HepG2 (cell line): ENCODE results near the gene FAM171A2. TPM values are rescaled to one million over a fixed set of nuclear protein-coding genes. Genes with fewer than 3 reads are reported as not detected.

Experiments
- CBX1 ChIP-seq: IDR thresholded peaks from one replicate; pipeline ENCODE4 v1.6.1; 2016; ENCODE audit warnings: antibody characterized with exemption, low read depth
- CREB1 ChIP-seq, 2 experiments: fragments of 450-650 bp in 1 of 2; IDR thresholded peaks; 2 replicates each; pipeline ENCODE4 v1.6.1; 2016 to 2017; ENCODE audit warnings: control low read depth in 1 of 2, mild to moderate bottlenecking in 1 of 2, missing compliant biosample characterization in 1 of 2, missing genetic modification characterization in 1 of 2
- MXI1 ChIP-seq: IDR thresholded peaks from 3 replicates; pipeline ENCODE4 v1.6.1; 2012; ENCODE audit warnings: low read depth, low read length, inconsistent platforms, borderline replicate concordance
- SNAI1 ChIP-seq: sonication (generic); formaldehyde crosslinking; IDR thresholded peaks from 2 replicates; pipeline ENCODE4 v1.5.0; 2020; ENCODE audit warnings: mild to moderate bottlenecking, missing genetic modification reagents, borderline replicate concordance
- SRY ChIP-seq: sonication (generic); formaldehyde crosslinking; IDR thresholded peaks from 2 replicates; pipeline ENCODE4 v1.8.0; 2022; ENCODE audit warnings: mild to moderate bottlenecking, missing genetic modification reagents
- TBP ChIP-seq: sonication (generic); formaldehyde crosslinking; IDR thresholded peaks from 2 replicates; pipeline ENCODE4 v1.5.0; 2020; ENCODE audit warnings: missing genetic modification reagents
- TCF7 ChIP-seq: sonication (generic); IDR thresholded peaks from 2 replicates; pipeline ENCODE4 v1.6.1; 2016; ENCODE audit warnings: antibody characterized with exemption, low read depth
- ZBTB42 ChIP-seq: sonication (generic); formaldehyde crosslinking; IDR thresholded peaks from 2 replicates; pipeline ENCODE4 v1.5.0; 2020; ENCODE audit warnings: mild to moderate bottlenecking, missing genetic modification reagents
- ZNF264 ChIP-seq: sonication (generic); formaldehyde crosslinking; IDR thresholded peaks from 2 replicates; pipeline ENCODE4 v1.4.0; 2020; ENCODE audit warnings: missing genetic modification reagents
- ZNF619 ChIP-seq: sonication (generic); formaldehyde crosslinking; IDR thresholded peaks from 2 replicates; pipeline ENCODE4 v1.4.0; 2020; ENCODE audit warnings: mild to moderate bottlenecking, missing genetic modification reagents
- ZNF773 ChIP-seq: sonication (generic); formaldehyde crosslinking; IDR thresholded peaks from 2 replicates; pipeline ENCODE4 v1.4.0; 2020; ENCODE audit warnings: missing genetic modification reagents, borderline replicate concordance
- ZSCAN20 ChIP-seq: sonication (generic); formaldehyde crosslinking; IDR thresholded peaks from 2 replicates; pipeline ENCODE4 v1.4.0; 2020; ENCODE audit warnings: missing genetic modification reagents, mild to moderate bottlenecking, borderline replicate concordance
- polyA plus RNA-seq, 8 experiments: library from polyadenylated mRNA; depleted of rRNA in 3 of 8; stranded (reverse) in 7 of 8; unstranded in 1 of 8; fragments of >200 nt; fragmentation: Illumina TruSeq in 4 of 8; extraction: Trizol in 4 of 8; gene quantifications; 2 replicates each; pipeline versions ENCODE4 v1.2.1 to v1.2.3, GENCODE V29; 2011 to 2016; ENCODE audit warnings: low read depth in 4 of 8, missing spikeins in 1 of 8, mixed read lengths in 1 of 8; ENCODE audit not compliant: insufficient read depth in 1 of 8
- total RNA-seq, 5 experiments: library from RNA; depleted of rRNA; stranded (reverse); fragments of >200 nt; fragmentation: Illumina TruSeq; extraction: Trizol; gene quantifications; 2 replicates each; pipeline ENCODE4 v1.2.3, GENCODE V29; 2016; ENCODE audit warnings: low read depth in 1 of 5
- TF ChIP-seq, protein P1 (sequence below): sonication (generic); formaldehyde crosslinking; IDR thresholded peaks from 2 replicates; pipeline ENCODE4 v1.8.1; 2023; ENCODE audit warnings: missing genetic modification reagents, inconsistent platforms, borderline replicate concordance
- TF ChIP-seq, protein P2 (sequence below): sonication (generic); formaldehyde crosslinking; IDR thresholded peaks from 2 replicates; pipeline ENCODE4 v1.5.0; 2020; ENCODE audit warnings: missing genetic modification reagents
- TF ChIP-seq, protein P3 (sequence below): sonication (generic); formaldehyde crosslinking; IDR thresholded peaks from 2 replicates; pipeline ENCODE4 v1.4.0; 2020; ENCODE audit warnings: mild to moderate bottlenecking, low read depth, missing genetic modification reagents
- TF ChIP-seq, protein P4 (sequence below): IDR thresholded peaks from 2 replicates; pipeline ENCODE4 v1.6.1; 2016; ENCODE audit warnings: missing biosample characterization, missing genetic modification reagents, low read depth
- TF ChIP-seq, protein P5 (sequence below): sonication (generic); formaldehyde crosslinking; IDR thresholded peaks from 2 replicates; pipeline ENCODE4 v1.4.0; 2020; ENCODE audit warnings: mild to moderate bottlenecking, missing genetic modification reagents, borderline replicate concordance
- TF ChIP-seq, protein P6 (sequence below): sonication (generic); formaldehyde crosslinking; conservative IDR thresholded peaks from 2 replicates; pipeline ENCODE4 v1.4.0; 2020; ENCODE audit warnings: missing genetic modification reagents

The FAM171A2 gene
- total and polyA plus RNA-seq, 2 of the 13 experiments (the other 11 are each of a cell fraction or from before 2014, with no cell fraction given), result 1.8 to 3.6 TPM

DNA sequence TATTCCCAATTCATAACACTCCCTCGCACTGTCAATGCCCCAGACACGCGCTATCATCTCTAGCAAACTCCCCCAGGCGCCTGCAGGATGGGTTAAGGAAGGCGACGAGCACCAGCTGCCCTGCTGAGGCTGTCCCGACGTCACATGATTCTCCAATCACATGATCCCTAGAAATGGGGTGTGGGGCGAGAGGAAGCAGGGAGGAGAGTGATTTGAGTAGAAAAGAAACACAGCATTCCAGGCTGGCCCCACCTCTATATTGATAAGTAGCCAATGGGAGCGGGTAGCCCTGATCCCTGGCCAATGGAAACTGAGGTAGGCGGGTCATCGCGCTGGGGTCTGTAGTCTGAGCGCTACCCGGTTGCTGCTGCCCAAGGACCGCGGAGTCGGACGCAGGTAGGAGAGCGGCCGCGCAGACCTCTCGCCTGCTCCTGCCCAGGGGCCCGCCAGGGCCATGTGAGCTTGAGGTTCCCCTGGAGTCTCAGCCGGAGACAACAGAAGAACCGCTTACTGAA is 18.7 kb downstream of the FAM171A2 start, which contains the start of gene GRN (continued):
- no peak; the same call in 1 of the 2 replicates for TF ChIP-seq SRY
- peak; percentile 77 for TF ChIP-seq ZNF264 (CRISPR knock-in tag)
- TF ChIP-seq, protein P1, sequence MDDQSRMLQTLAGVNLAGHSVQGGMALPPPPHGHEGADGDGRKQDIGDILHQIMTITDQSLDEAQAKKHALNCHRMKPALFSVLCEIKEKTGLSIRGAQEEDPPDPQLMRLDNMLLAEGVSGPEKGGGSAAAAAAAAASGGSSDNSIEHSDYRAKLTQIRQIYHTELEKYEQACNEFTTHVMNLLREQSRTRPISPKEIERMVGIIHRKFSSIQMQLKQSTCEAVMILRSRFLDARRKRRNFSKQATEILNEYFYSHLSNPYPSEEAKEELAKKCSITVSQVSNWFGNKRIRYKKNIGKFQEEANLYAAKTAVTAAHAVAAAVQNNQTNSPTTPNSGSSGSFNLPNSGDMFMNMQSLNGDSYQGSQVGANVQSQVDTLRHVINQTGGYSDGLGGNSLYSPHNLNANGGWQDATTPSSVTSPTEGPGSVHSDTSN (CRISPR knock-in tag), result no peak
- no peak for TF ChIP-seq TCF7
- TF ChIP-seq CREB1 (IDR thresholded peaks at IDR 0.05), result peak; percentile 80
- TF ChIP-seq CREB1 (CRISPR knock-in tag; IDR thresholded peaks at IDR 0.05), result peak; percentile 86
- TF ChIP-seq, protein P2, sequence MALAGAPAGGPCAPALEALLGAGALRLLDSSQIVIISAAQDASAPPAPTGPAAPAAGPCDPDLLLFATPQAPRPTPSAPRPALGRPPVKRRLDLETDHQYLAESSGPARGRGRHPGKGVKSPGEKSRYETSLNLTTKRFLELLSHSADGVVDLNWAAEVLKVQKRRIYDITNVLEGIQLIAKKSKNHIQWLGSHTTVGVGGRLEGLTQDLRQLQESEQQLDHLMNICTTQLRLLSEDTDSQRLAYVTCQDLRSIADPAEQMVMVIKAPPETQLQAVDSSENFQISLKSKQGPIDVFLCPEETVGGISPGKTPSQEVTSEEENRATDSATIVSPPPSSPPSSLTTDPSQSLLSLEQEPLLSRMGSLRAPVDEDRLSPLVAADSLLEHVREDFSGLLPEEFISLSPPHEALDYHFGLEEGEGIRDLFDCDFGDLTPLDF, result 0 out of 2 replicates have a peak, but pooled peaks have one; percentile 66
- TF ChIP-seq SNAI1 (CRISPR knock-in tag), result no peak
- TF ChIP-seq MXI1, result peak; percentile 77; the same call in 2 of the 3 replicates
- no peak for TF ChIP-seq ZNF619 (CRISPR knock-in tag)
- TF ChIP-seq, protein P3, sequence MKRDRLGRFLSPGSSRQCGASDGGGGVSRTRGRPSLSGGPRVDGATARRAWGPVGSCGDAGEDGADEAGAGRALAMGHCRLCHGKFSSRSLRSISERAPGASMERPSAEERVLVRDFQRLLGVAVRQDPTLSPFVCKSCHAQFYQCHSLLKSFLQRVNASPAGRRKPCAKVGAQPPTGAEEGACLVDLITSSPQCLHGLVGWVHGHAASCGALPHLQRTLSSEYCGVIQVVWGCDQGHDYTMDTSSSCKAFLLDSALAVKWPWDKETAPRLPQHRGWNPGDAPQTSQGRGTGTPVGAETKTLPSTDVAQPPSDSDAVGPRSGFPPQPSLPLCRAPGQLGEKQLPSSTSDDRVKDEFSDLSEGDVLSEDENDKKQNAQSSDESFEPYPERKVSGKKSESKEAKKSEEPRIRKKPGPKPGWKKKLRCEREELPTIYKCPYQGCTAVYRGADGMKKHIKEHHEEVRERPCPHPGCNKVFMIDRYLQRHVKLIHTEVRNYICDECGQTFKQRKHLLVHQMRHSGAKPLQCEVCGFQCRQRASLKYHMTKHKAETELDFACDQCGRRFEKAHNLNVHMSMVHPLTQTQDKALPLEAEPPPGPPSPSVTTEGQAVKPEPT (CRISPR knock-in tag), result no peak
- 0 out of 2 replicates have a peak, but pooled peaks have one; percentile 52 for TF ChIP-seq ZBTB42 (CRISPR knock-in tag)
- TF ChIP-seq, protein P4, sequence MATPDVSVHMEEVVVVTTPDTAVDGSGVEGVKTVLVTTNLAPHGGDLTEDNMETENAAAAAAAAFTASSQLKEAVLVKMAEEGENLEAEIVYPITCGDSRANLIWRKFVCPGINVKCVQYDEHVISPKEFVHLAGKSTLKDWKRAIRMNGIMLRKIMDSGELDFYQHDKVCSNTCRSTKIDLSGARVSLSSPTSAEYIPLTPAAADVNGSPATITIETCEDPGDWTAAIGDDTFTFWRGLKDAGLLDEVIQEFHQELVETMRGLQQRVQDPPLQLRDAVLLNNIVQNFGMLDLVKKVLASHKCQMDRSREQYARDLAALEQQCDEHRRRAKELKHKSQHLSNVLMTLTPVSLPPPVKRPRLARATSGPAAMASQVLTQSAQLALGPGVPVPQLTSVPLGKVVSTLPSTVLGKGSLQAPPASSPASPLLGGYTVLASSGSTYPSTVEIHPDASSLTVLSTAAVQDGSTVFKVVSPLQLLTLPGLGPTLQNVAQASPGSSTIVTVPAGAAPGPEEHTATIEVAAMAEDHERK (CRISPR knock-in tag), result peak; percentile 20; the same call in 1 of the 2 replicates
- TF ChIP-seq TBP (CRISPR knock-in tag), result no peak
- TF ChIP-seq ZSCAN20 (CRISPR knock-in tag), result no peak
- peak; percentile 88 for TF ChIP-seq CBX1
- TF ChIP-seq, protein P5, sequence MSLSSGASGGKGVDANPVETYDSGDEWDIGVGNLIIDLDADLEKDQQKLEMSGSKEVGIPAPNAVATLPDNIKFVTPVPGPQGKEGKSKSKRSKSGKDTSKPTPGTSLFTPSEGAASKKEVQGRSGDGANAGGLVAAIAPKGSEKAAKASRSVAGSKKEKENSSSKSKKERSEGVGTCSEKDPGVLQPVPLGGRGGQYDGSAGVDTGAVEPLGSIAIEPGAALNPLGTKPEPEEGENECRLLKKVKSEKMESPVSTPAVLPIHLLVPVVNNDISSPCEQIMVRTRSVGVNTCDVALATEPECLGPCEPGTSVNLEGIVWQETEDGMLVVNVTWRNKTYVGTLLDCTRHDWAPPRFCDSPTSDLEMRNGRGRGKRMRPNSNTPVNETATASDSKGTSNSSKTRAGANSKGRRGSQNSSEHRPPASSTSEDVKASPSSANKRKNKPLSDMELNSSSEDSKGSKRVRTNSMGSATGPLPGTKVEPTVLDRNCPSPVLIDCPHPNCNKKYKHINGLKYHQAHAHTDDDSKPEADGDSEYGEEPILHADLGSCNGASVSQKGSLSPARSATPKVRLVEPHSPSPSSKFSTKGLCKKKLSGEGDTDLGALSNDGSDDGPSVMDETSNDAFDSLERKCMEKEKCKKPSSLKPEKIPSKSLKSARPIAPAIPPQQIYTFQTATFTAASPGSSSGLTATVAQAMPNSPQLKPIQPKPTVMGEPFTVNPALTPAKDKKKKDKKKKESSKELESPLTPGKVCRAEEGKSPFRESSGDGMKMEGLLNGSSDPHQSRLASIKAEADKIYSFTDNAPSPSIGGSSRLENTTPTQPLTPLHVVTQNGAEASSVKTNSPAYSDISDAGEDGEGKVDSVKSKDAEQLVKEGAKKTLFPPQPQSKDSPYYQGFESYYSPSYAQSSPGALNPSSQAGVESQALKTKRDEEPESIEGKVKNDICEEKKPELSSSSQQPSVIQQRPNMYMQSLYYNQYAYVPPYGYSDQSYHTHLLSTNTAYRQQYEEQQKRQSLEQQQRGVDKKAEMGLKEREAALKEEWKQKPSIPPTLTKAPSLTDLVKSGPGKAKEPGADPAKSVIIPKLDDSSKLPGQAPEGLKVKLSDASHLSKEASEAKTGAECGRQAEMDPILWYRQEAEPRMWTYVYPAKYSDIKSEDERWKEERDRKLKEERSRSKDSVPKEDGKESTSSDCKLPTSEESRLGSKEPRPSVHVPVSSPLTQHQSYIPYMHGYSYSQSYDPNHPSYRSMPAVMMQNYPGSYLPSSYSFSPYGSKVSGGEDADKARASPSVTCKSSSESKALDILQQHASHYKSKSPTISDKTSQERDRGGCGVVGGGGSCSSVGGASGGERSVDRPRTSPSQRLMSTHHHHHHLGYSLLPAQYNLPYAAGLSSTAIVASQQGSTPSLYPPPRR (CRISPR knock-in tag), result no peak
- TF ChIP-seq, protein P6, sequence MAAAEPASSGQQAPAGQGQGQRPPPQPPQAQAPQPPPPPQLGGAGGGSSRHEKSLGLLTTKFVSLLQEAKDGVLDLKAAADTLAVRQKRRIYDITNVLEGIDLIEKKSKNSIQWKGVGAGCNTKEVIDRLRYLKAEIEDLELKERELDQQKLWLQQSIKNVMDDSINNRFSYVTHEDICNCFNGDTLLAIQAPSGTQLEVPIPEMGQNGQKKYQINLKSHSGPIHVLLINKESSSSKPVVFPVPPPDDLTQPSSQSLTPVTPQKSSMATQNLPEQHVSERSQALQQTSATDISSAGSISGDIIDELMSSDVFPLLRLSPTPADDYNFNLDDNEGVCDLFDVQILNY (CRISPR knock-in tag), result no peak; the same call in 1 of the 2 replicates
- no peak for TF ChIP-seq ZNF773 (CRISPR knock-in tag)
